Duodenal mucosa (tissue), 2 donors: ENCODE measurements around the gene FRMD4A.

Experiments used
- H3K27ac ChIP-seq: one replicate; pipeline ENCODE4 v1.7.0; 2013; ENCODE audit warnings: low read depth, low read length
- H3K27me3 ChIP-seq, 2 donors: one replicate each; pipeline ENCODE4 v1.7.0; 2013; ENCODE audit warnings: low read length in 2 of 2, control low read depth in 1 of 2; ENCODE audit not compliant: insufficient read depth in 2 of 2, control insufficient read depth in 1 of 2
- H3K36me3 ChIP-seq, 2 donors: one replicate each; pipeline ENCODE4 v1.7.0; 2013; ENCODE audit warnings: low read length in 2 of 2, control low read depth in 1 of 2; ENCODE audit not compliant: insufficient read depth in 2 of 2, control insufficient read depth in 1 of 2
- H3K4me1 ChIP-seq, 2 donors: one replicate each; pipeline ENCODE4 v1.7.0; 2013; ENCODE audit warnings: low read length in 2 of 2, control low read depth in 1 of 2; ENCODE audit not compliant: insufficient read depth in 2 of 2, control insufficient read depth in 1 of 2
- H3K4me3 ChIP-seq, 2 donors: one replicate each; pipeline ENCODE4 v1.7.0; 2013; ENCODE audit warnings: low read length in 2 of 2, low read depth in 1 of 2
- H3K9ac ChIP-seq, 2 donors: one replicate each; pipeline ENCODE4 v1.7.0; 2013; ENCODE audit warnings: low read length in 2 of 2, low read depth in 1 of 2
- H3K9me3 ChIP-seq, 2 donors: one replicate each; pipeline ENCODE4 v1.7.0; 2013; ENCODE audit warnings: low read length in 2 of 2, control low read depth in 1 of 2; ENCODE audit not compliant: control insufficient read depth in 1 of 2

The FRMD4A gene

GRCh38 chr10:13741438-13741837 is 589.3 kb downstream of the FRMD4A start:
- no peaks in the 10 kb centered on the region for H3K4me1 ChIP-seq
- no peak overlapping the region for H3K9ac ChIP-seq
- no peaks in the 10 kb centered on the region for H3K36me3 ChIP-seq
- H3K27me3 ChIP-seq = no peaks in the 10 kb centered on the region
- H3K4me3 ChIP-seq = no peak overlapping the region
- no peak overlapping the region for H3K27ac ChIP-seq
- no peaks in the 10 kb centered on the region for H3K9me3 ChIP-seq

GRCh38 chr10:13740461-13740860 is 590.3 kb downstream of the FRMD4A start:
- Histone ChIP-seq H3K27me3 (no peaks in the 10 kb centered on the region), H3K9ac (no peak overlapping the region), H3K4me3 (no peak overlapping the region), H3K9me3 (no peaks in the 10 kb centered on the region), H3K4me1 (no peaks in the 10 kb centered on the region), H3K36me3 (no peaks in the 10 kb centered on the region), H3K27ac (no peak overlapping the region)

DNA sequence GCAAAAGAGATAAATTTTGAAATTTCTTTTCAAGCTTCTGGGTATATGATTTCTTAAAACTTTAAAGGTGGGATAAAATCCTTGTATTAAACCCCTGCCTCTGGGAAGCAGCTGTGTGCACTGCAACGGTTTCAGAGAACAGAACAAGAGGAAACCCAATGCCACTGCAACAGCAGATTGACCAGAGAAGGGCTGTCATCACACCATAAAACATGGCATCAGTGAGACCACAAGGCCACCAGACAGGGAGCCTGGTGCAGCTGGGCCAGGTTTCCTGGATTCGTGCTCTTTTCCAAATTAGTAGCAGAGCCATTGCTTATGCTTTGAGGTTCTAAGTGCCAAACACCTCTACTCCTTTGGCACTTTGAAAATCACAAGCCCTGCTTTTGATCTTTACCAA is 591.5 kb downstream of the FRMD4A start:
- Histone ChIP-seq H3K9ac (no peak overlapping the region), H3K4me1 (no peaks in the 10 kb centered on the region), H3K36me3 (no peaks in the 10 kb centered on the region), H3K27me3 (no peaks in the 10 kb centered on the region), H3K4me3 (no peak overlapping the region), H3K9me3 (no peaks in the 10 kb centered on the region), H3K27ac (no peak overlapping the region)

GRCh38 chr10:13736506-13736905 is 594.2 kb downstream of the FRMD4A start:
- no peaks in the 10 kb centered on the region for H3K36me3 ChIP-seq
- H3K27me3 ChIP-seq = no peaks in the 10 kb centered on the region
- no peak overlapping the region for H3K4me3 ChIP-seq
- no peaks in the 10 kb centered on the region for H3K4me1 ChIP-seq
- no peaks in the 10 kb centered on the region for H3K9me3 ChIP-seq
- H3K9ac ChIP-seq = no peak overlapping the region
- H3K27ac ChIP-seq = no peak overlapping the region

GRCh38 chr10:13734151-13734550 is 596.6 kb downstream of the FRMD4A start:
- H3K9ac ChIP-seq = no peak overlapping the region
- H3K27ac ChIP-seq = no peak overlapping the region
- no peaks in the 10 kb centered on the region for H3K4me1 ChIP-seq
- H3K27me3 ChIP-seq = no peaks in the 10 kb centered on the region
- H3K4me3 ChIP-seq = no peak overlapping the region
- H3K9me3 ChIP-seq = no peaks in the 10 kb centered on the region
- H3K36me3 ChIP-seq = no peaks in the 10 kb centered on the region

GRCh38 chr10:13733071-13733470 is 597.7 kb downstream of the FRMD4A start:
- Histone ChIP-seq H3K36me3 (no peaks in the 10 kb centered on the region), H3K4me1 (no peaks in the 10 kb centered on the region), H3K4me3 (no peak overlapping the region), H3K27ac (no peak overlapping the region), H3K27me3 (no peaks in the 10 kb centered on the region), H3K9ac (no peak overlapping the region), H3K9me3 (no peaks in the 10 kb centered on the region)

DNA sequence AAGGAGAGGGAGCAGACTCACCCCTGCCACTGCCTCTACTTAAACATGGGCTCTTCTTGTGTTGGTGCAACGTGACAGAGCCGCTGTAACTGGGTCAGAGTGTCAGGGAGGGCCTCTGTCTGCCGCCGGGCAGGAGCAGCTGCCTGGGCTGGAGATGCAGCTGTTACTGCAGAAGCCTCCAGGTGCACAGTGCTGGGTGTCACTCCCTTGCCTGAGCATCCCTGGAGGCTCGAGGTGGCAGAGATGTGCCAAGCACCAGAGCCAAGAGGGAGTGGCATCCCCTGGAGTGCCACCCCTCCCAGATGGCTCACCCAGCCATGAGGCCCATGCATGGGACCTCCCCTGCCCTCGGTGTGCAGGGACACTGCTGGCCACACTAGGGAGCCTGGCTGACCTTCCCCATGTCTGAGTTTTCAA is 598.3 kb downstream of the FRMD4A start:
- Histone ChIP-seq H3K4me1 (no peaks in the 10 kb centered on the region), H3K4me3 (no peak overlapping the region), H3K27me3 (no peaks in the 10 kb centered on the region), H3K36me3 (no peaks in the 10 kb centered on the region), H3K9me3 (no peaks in the 10 kb centered on the region), H3K9ac (no peak overlapping the region), H3K27ac (no peak overlapping the region)

DNA sequence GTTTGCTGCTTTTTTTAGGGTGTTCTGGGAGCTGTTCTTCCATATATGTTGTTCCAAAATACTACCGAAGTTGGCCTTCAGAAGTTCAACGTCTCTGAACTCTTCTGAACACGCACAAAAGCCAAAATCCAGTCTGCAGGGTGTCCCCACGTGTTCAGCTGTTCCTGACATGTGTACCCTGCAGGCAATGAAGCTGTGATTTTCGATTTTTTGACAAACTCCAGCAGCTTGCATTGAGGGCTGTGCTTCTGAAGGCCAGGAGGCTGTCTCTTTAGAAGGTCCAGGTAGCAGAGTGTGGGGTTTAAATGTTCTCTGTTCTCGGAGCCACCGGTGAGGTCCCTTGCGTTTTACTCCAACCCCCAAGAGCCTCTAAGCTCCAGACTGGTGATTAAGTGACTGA is 598.9 kb downstream of the FRMD4A start:
- H3K27me3 ChIP-seq = no peaks in the 10 kb centered on the region
- no peaks in the 10 kb centered on the region for H3K36me3 ChIP-seq
- no peak overlapping the region for H3K4me3 ChIP-seq
- H3K27ac ChIP-seq = no peak overlapping the region
- no peaks in the 10 kb centered on the region for H3K9me3 ChIP-seq
- H3K9ac ChIP-seq = no peak overlapping the region
- H3K4me1 ChIP-seq = no peaks in the 10 kb centered on the region

DNA sequence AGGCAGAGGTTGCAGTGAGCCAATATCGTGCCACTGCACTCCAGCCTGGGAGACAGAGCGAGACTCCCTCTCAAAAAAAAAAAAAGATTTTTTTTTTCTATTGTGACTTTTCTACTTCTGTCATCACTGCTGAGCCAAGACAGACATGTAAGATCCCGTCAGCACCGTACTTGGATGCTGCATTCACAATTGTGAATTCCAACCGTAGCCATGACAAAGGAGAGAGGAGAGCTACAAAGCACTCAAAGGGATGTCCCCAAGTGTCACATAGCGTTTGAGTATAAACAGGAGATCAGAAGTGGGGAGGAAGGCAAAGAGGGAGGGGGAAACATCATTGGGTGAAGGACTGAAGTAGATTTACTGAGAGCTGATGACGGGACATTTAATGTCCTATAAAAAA is 599.8 kb downstream of the FRMD4A start:
- no peak overlapping the region for H3K27ac ChIP-seq
- no peaks in the 10 kb centered on the region for H3K9me3 ChIP-seq
- no peak overlapping the region for H3K9ac ChIP-seq
- H3K4me3 ChIP-seq = no peak overlapping the region
- no peaks in the 10 kb centered on the region for H3K27me3 ChIP-seq
- no peaks in the 10 kb centered on the region for H3K36me3 ChIP-seq
- no peaks in the 10 kb centered on the region for H3K4me1 ChIP-seq

DNA sequence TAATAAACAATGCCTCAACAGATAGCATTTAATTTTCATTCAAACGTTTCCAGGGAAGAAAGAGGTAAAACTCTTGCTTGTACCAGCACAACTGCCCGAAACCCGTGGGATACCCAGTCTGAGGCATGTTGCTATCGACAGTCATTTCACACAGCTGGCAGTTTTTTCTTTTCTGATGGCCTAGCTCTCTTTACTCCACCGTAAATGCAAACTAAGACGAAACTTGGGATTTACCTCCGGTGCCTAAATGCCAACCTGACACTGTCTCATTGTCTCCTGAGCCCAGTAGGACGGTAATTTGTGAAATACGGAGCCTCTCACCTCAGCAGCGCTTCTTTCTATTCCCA is 600.4 kb downstream of the FRMD4A start:
- Histone ChIP-seq H3K27ac (no peak overlapping the region), H3K4me1 (no peaks in the 10 kb centered on the region), H3K9ac (no peak overlapping the region), H3K27me3 (no peaks in the 10 kb centered on the region), H3K4me3 (no peak overlapping the region), H3K9me3 (no peaks in the 10 kb centered on the region), H3K36me3 (no peaks in the 10 kb centered on the region)

GRCh38 chr10:13729586-13730305 is 601.0 kb downstream of the FRMD4A start:
- no peak overlapping the region for H3K27ac ChIP-seq
- no peaks in the 10 kb centered on the region for H3K4me1 ChIP-seq
- no peaks in the 10 kb centered on the region for H3K9me3 ChIP-seq
- H3K9ac ChIP-seq = no peak overlapping the region
- no peaks in the 10 kb centered on the region for H3K27me3 ChIP-seq
- no peak overlapping the region for H3K4me3 ChIP-seq
- H3K36me3 ChIP-seq = no peaks in the 10 kb centered on the region
